DND-41 (cell line): ENCODE results near the gene STXBP6.

Experiments used
- ATAC-seq: fragments of 200-7000 bp; cut with Tn5 transposase; 3 replicates; pipeline ENCODE4 v1.9.1; 2021; ENCODE audit warnings: low read depth; ENCODE audit not compliant: insufficient read depth
- DNase-seq: peaks from one replicate; pipeline ENCODE4 v3.0.0-alpha.2; 2020
- H2AFZ ChIP-seq: 2 replicates; pipeline ENCODE4 v1.6.0; 2012; ENCODE audit warnings: low read depth, low read length
- H3K27ac ChIP-seq: 2 replicates; pipeline ENCODE4 v1.5.1; 2012; ENCODE audit warnings: low read length, inconsistent platforms
- H3K27me3 ChIP-seq: fragments of 200-600 bp; sonication (generic); 2 replicates; pipeline ENCODE4 v1.6.0; 2012; ENCODE audit warnings: low read length, mild to moderate bottlenecking, inconsistent platforms; ENCODE audit not compliant: insufficient read depth, poor library complexity
- H3K36me3 ChIP-seq: 2 replicates; pipeline ENCODE4 v1.5.1; 2012; ENCODE audit warnings: low read length, inconsistent platforms; ENCODE audit not compliant: insufficient read depth
- H3K4me1 ChIP-seq: 2 replicates; pipeline ENCODE4 v1.5.1; 2012; ENCODE audit warnings: mild to moderate bottlenecking, low read length; ENCODE audit not compliant: insufficient read depth
- H3K4me2 ChIP-seq: 2 replicates; pipeline ENCODE4 v1.6.0; 2012; ENCODE audit warnings: mild to moderate bottlenecking, moderate library complexity, low read length, inconsistent platforms; ENCODE audit not compliant: insufficient read depth
- H3K4me3 ChIP-seq, 2 experiments: fragments of 200-600 bp in 1 of 2; shearing (Covaris generic) in 1 of 2; 2 replicates each; pipeline ENCODE4 v1.5.1; 2012 to 2016; ENCODE audit warnings: inconsistent platforms in 2 of 2, low read length in 2 of 2, mild to moderate bottlenecking in 2 of 2, low read depth in 1 of 2, moderate library complexity in 1 of 2
- H3K79me2 ChIP-seq: 2 replicates; pipeline ENCODE4 v1.6.0; 2012; ENCODE audit warnings: low read length, inconsistent platforms; ENCODE audit not compliant: insufficient read depth
- H3K9ac ChIP-seq: 2 replicates; pipeline ENCODE4 v1.6.0; 2012; ENCODE audit warnings: low read depth, mild to moderate bottlenecking, inconsistent platforms, low read length, moderate library complexity
- H3K9me3 ChIP-seq: 2 replicates; pipeline ENCODE4 v1.5.1; 2012; ENCODE audit warnings: low read length, moderate library complexity, mild to moderate bottlenecking, inconsistent platforms; ENCODE audit not compliant: insufficient read depth, severe bottlenecking
- H4K20me1 ChIP-seq: 2 replicates; pipeline ENCODE4 v1.6.0; 2012; ENCODE audit warnings: low read length; ENCODE audit not compliant: insufficient read depth
- EZH2 ChIP-seq: IDR thresholded peaks from 3 replicates; pipeline ENCODE4 v1.6.1; 2012; ENCODE audit warnings: borderline replicate concordance, low read depth, mild to moderate bottlenecking, moderate library complexity, low read length, inconsistent platforms; ENCODE audit not compliant: severe bottlenecking
- TF ChIP-seq, protein P1 (sequence below): IDR thresholded peaks from 2 replicates; pipeline ENCODE4 v1.5.1; 2012; ENCODE audit warnings: borderline replicate concordance, low read length, moderate library complexity, mild to moderate bottlenecking; ENCODE audit not compliant: poor library complexity, severe bottlenecking; ENCODE audit errors: extremely low read depth

Gene STXBP6

DNA sequence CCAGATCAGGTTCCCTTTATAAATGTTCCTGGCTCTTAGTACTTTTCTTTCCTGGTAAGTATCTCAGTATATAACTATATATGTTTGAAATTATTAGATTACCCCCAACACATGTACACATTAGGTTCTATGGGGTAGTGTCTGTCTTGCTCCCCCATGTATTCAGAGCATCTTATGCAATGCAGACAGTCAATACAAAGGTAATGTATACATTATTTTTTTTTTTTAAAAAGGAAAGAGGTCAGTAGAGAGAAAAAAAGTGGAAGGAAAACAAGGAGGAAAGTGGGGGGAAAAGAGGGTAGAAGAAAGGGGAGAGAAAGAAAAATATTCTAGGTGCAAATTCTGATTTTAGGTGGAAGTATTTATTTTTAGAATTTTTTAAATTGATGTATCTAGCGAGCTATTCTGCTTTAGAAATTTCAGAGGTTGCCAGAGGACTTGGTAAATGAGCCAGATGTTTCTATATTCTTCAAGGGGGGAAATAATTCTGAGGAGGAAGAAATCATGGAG lies 157.9 kb downstream of the STXBP6 start:
- Histone ChIP-seq H2AFZ (no peak overlapping the region), H4K20me1 (no peaks in the 10 kb centered on the region), H3K4me3 (no peak overlapping the region), H3K9me3 (no peaks in the 10 kb centered on the region), H3K4me1 (no peaks in the 10 kb centered on the region), H3K79me2 (no peaks in the 10 kb centered on the region), H3K27me3 (no peaks in the 10 kb centered on the region), H3K4me2 (no peak overlapping the region), H3K9ac (no peak overlapping the region), H3K27ac (no peak overlapping the region), H3K36me3 (no peaks in the 10 kb centered on the region)
- no peak for ATAC-seq
- DNase-seq: no peak
- no peak for TF ChIP-seq EZH2
- TF ChIP-seq, protein P1, sequence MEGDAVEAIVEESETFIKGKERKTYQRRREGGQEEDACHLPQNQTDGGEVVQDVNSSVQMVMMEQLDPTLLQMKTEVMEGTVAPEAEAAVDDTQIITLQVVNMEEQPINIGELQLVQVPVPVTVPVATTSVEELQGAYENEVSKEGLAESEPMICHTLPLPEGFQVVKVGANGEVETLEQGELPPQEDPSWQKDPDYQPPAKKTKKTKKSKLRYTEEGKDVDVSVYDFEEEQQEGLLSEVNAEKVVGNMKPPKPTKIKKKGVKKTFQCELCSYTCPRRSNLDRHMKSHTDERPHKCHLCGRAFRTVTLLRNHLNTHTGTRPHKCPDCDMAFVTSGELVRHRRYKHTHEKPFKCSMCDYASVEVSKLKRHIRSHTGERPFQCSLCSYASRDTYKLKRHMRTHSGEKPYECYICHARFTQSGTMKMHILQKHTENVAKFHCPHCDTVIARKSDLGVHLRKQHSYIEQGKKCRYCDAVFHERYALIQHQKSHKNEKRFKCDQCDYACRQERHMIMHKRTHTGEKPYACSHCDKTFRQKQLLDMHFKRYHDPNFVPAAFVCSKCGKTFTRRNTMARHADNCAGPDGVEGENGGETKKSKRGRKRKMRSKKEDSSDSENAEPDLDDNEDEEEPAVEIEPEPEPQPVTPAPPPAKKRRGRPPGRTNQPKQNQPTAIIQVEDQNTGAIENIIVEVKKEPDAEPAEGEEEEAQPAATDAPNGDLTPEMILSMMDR: no peak

DNA sequence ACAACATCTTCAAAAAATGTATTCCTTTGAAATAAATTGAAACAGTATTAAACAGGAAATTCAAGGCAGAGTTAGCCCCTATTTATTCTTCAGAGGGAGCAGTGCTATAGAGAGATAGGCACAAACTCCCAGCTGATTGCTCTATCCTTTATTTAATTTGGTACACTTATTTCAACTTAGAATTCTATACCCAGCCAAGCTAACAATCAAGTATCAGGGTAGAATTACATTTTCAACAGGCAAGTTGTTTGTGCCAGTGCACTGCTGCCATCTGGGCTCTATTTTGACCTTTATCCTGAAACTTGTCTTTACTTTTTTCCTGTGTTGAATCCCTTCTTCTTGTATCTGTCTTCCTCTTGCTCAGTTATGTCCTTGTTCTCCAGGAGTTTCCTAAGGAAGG lies 159.2 kb downstream of the STXBP6 start:
- Histone ChIP-seq H3K4me3 (no peak overlapping the region), H3K9me3 (no peaks in the 10 kb centered on the region), H3K79me2 (no peaks in the 10 kb centered on the region), H3K27ac (no peak overlapping the region), H2AFZ (no peak overlapping the region), H3K27me3 (no peaks in the 10 kb centered on the region), H3K9ac (no peak overlapping the region), H3K36me3 (no peaks in the 10 kb centered on the region), H3K4me2 (no peak overlapping the region), H4K20me1 (no peaks in the 10 kb centered on the region), H3K4me1 (no peaks in the 10 kb centered on the region)
- TF ChIP-seq, protein P1: no peak
- no peak for TF ChIP-seq EZH2
- no peak for ATAC-seq
- DNase-seq: no peak

DNA sequence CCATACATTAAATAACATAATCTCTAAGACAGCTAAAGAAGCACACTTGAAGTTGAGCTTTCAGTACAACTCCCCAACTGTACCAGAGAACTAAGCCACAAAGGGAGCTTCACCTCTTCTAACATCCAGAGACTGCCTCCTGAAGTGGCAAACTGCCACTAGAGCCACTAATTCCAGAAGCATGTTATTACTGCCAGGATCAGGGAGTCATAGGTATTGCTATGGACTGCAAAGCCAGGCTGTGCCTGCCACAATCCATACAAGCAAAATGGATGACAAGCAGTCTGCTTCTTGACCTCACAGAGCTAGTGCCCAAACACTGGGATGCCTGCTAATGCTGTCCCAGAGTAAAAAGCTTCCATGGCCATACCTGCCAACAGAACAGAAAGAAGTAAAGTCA lies 160.1 kb downstream of the STXBP6 start:
- H4K20me1 ChIP-seq: no peaks in the 10 kb centered on the region
- no peaks in the 10 kb centered on the region for H3K27me3 ChIP-seq
- ATAC-seq (no peak), DNase-seq (no peak)
- H2AFZ ChIP-seq: no peak overlapping the region
- no peaks in the 10 kb centered on the region for H3K4me1 ChIP-seq
- H3K4me2 ChIP-seq: no peak overlapping the region
- TF ChIP-seq EZH2: no peak
- TF ChIP-seq, protein P1: no peak
- H3K36me3 ChIP-seq: no peaks in the 10 kb centered on the region
- H3K79me2 ChIP-seq: no peaks in the 10 kb centered on the region
- no peak overlapping the region for H3K9ac ChIP-seq
- no peak overlapping the region for H3K27ac ChIP-seq
- no peaks in the 10 kb centered on the region for H3K9me3 ChIP-seq
- H3K4me3 ChIP-seq: no peak overlapping the region

DNA sequence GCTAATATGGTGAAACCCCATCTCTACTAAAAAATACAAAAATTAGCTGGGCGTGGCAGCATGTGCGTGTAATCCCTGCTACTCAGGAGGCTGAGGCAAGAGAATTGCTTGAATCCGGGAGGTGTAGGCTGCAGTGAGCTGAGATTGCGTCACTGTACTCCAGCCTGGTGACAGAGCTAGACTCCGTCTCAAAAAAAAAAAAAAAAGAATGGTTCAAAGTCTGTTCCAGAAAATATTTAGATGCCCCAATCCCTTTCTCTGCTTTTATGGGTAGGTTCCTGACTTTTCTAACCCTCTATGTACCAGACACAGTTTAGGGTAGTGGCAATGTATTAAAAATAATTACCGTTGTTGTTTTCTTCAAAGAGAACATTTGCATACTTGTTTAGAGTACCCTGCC lies 161.4 kb downstream of the STXBP6 start:
- H3K9ac ChIP-seq: no peak overlapping the region
- H3K4me2 ChIP-seq: no peak overlapping the region

More for the DNA sequence above, 161.4 kb downstream of the STXBP6 start:
- H3K4me3 ChIP-seq: no peak overlapping the region
- no peaks in the 10 kb centered on the region for H3K4me1 ChIP-seq
- no peaks in the 10 kb centered on the region for H3K79me2 ChIP-seq
- no peaks in the 10 kb centered on the region for H4K20me1 ChIP-seq
- no peak overlapping the region for H3K27ac ChIP-seq
- no peaks in the 10 kb centered on the region for H3K27me3 ChIP-seq
- TF ChIP-seq, protein P1: no peak
- no peak for TF ChIP-seq EZH2
- no peaks in the 10 kb centered on the region for H3K36me3 ChIP-seq
- DNase-seq (no peak), ATAC-seq (no peak)
- H2AFZ ChIP-seq: no peak overlapping the region
- H3K9me3 ChIP-seq: no peaks in the 10 kb centered on the region
